Measurements from ENCODE around the gene HPN. TPM values are rescaled to one million over a fixed set of nuclear protein-coding genes. Genes with fewer than 3 reads are reported as not detected.
A peak's percentile ranks its signal among the peaks of the same experiment; 100 is the strongest.
"Not testable (repeated sequence)": the region's sequence is repeated elsewhere in the genome, so short reads cannot be mapped to it uniquely, and the experiment has no call there.

The HPN gene
- polyA plus RNA-seq, 10 donors: 0.09 to 0.91 (median 0.41) TPM; not detected in 2

- DNase-seq: no peak
Observed at GRCh38 chr19:35083691-35084508, 42.4 kb downstream of the HPN start.

- no peak for DNase-seq
Observed at GRCh38 chr19:35084509-35084762, 42.9 kb downstream of the HPN start.

GRCh38 chr19:35085947-35086346, 44.4 kb downstream of the HPN start:
- no peak for DNase-seq

GRCh38 chr19:35086455-35086854, 44.9 kb downstream of the HPN start:
- DNase-seq: peak in 1 of 3 donors; percentile 20

GRCh38 chr19:35087393-35087792, 45.9 kb downstream of the HPN start:
- no peak for DNase-seq

GRCh38 chr19:35088131-35088913, 46.8 kb downstream of the HPN start:
- peak in 1 of 3 donors; percentile 73 for DNase-seq

GRCh38 chr19:35089554-35089953, 48.0 kb downstream of the HPN start:
- no peak for DNase-seq

- DNase-seq: no peak
Observed at GRCh38 chr19:35090160-35090505, 48.6 kb downstream of the HPN start.

GRCh38 chr19:35090506-35091214, 49.1 kb downstream of the HPN start:
- peak; percentile 53 to 75 (median 58) for DNase-seq

- no peak for DNase-seq
Observed at GRCh38 chr19:35093430-35093829, 51.9 kb downstream of the HPN start.

GRCh38 chr19:35093941-35094647, 52.6 kb downstream of the HPN start:
- DNase-seq: no peak

- no peak for DNase-seq
Observed at GRCh38 chr19:35094656-35095055, 53.1 kb downstream of the HPN start.

GRCh38 chr19:35095667-35096368, 54.3 kb downstream of the HPN start:
- no peak for DNase-seq

GRCh38 chr19:35098413-35099049, 57.0 kb downstream of the HPN start:
- DNase-seq: no peak

- DNase-seq: no peak
Observed at GRCh38 chr19:35099155-35099896, 57.8 kb downstream of the HPN start.

GRCh38 chr19:35099897-35100275, 58.4 kb downstream of the HPN start:
- no peak for DNase-seq

- DNase-seq: no peak
Observed at GRCh38 chr19:35100588-35101533, 59.3 kb downstream of the HPN start.

GRCh38 chr19:35101949-35102348, 60.4 kb downstream of the HPN start:
- not testable (repeated sequence) for DNase-seq

GRCh38 chr19:35103614-35104013, 62.1 kb downstream of the HPN start:
- DNase-seq: not testable (repeated sequence)
